GM19023 (cell line): ENCODE data around the gene DCAF11.
"Not testable (repeated sequence)": the region's sequence is repeated elsewhere in the genome, so short reads cannot be mapped to it uniquely, and the experiment has no call there.

Source experiments
- ATAC-seq: cut with Tn5 transposase; IDR thresholded peaks from one replicate; pipeline ENCODE4 v1.9.1; 2021; ENCODE audit warnings: mild to moderate bottlenecking, moderate library complexity; ENCODE audit not compliant: unreplicated experiment

The DCAF11 gene

DNA sequence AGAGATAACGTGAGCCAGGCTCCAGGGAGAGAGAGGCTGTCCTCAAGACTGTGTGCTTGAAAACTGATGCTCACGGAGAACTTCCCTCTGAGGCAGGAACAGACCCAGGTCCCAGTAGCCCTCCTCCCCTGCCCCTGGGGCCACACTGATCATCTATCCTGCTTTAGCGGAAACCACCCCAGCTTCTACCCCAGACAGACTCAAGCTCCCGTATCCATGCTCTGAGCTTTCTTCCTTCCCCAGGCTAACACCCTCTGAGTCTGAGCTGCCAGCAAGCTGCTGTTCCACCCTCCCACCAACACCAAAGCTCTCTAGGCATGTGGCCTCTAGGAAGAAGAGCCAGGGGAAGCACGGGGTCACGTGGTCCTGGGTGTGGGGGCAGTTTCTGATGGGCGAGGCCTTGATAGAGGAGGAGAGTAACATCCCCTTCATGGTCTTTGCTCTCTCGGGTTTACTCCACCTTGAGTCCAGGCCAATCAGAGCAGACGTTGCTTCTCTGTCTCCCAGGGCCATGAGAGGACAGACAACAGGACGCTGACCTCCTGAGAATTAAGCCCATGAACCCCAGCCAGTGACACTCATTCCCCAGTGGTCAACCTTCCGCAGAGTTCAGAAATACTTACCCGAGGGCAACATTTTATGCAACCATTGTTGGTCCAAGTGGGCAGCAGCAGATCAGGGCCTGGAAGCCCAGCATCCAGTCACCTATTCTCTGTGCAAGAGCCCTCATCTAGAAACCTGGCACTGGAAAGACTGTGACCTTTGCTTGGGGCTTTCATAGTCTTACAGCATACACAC lies 19.1 kb upstream of the DCAF11 start:
- peak; percentile 67 for ATAC-seq

DNA sequence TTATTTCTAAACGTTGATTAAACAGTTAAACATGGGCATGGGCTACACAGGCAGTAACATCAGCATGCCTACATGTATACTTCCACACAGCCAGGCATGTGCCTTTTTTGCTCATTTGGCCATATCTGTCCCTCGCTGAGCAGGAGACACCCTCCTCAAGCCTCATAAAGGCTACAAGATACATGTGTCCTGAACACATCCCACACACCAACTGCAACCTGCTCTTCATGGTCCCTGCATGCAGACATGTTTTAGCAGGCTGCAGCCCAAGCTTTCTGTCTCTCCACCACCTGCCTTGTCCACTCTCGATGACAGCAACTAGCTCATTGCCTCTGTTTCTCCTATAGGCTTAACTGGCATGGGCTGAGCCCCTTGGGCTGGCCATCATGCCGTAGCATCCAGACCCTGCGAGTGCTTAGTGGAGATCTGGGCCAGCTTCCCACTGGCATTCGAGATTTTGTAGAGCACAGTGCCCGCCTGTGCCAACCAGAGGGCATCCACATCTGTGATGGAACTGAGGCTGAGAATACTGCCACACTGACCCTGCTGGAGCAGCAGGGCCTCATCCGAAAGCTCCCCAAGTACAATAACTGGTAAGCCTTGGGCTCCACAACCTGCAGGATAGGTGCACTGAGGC lies 17.9 kb upstream of the DCAF11 start:
- no peak for ATAC-seq

- no peak for ATAC-seq
Measured at GRCh38 chr14:24098229-24098926, 16.2 kb upstream of the DCAF11 start.

- no peak for ATAC-seq
Measured at GRCh38 chr14:24098927-24099813, 15.4 kb upstream of the DCAF11 start.

GRCh38 chr14:24100197-24100981 lies 14.2 kb upstream of the DCAF11 start:
- no peak for ATAC-seq

GRCh38 chr14:24100982-24101494 lies 13.5 kb upstream of the DCAF11 start:
- ATAC-seq, result no peak

- ATAC-seq, result no peak
Measured at GRCh38 chr14:24102357-24103048, 12.1 kb upstream of the DCAF11 start.

DNA sequence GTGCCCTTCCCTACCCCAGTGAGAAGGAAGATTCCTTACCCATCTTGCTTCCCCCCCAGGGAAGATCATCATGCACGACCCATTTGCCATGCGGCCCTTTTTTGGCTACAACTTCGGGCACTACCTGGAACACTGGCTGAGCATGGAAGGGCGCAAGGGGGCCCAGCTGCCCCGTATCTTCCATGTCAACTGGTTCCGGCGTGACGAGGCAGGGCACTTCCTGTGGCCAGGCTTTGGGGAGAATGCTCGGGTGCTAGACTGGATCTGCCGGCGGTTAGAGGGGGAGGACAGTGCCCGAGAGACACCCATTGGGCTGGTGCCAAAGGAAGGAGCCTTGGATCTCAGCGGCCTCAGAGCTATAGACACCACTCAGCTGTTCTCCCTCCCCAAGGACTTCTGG lies 11.1 kb upstream of the DCAF11 start:
- ATAC-seq, result no peak

DNA sequence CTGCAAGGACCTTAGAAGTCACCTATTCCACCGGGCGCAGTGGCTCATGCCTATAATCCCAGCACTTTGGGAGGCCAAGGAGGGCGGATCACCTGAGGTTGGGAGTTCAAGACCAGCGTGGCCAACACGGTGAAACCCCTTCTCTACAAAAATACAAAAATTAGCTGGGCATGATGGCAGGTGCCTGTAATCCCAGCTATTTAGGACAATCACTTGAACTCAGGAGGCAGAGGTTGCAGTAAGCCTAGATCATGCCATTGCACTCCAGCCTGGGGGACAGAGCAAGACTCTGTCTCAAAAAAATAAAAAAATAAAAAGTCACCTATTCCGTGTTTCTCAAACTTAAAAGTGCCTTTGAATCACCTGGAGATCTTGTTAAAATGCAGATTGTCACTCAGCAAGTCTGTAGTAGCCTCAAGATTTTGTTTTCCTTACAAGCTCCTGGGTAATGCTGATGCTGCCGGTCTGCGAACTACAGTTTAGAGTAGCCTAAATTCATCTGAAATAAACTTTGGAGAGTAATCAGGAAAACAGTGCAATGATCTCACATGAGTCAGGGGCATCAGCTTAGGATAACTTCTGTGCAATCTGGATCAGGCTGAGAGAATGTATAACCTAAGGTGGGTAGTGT lies 8.9 kb upstream of the DCAF11 start:
- not testable (repeated sequence) for ATAC-seq

GRCh38 chr14:24106672-24107271 lies 7.8 kb upstream of the DCAF11 start:
- no peak for ATAC-seq

DNA sequence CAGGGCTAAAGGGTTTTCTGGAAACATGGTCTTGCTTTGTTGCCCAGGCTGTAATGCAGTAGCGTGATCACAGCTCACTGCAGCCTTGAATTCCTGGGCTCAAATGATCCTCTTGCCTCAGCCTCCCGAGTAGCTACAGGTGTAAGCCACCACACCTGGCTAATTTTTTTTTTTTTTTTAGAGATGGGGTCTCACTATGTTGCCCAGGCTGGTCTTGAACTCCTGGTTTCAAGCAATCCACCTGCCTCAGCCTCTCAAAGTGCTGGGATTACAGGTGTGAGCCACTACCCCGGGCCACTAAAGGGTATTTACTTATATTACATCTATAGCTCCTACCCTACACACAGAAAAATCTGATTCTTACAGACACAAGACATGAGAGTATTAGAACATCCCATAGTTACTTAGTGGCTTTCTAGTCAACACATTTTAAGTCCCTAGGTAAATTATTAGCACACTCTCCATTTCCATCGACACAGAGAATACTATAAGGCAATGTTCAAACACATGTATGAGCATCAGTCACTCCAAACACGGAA lies 6.2 kb upstream of the DCAF11 start:
- peak; percentile 9 for ATAC-seq

- no peak for ATAC-seq
Measured at GRCh38 chr14:24110060-24110459, 4.5 kb upstream of the DCAF11 start.

- no peak for ATAC-seq
Measured at GRCh38 chr14:24110523-24110922, 4.1 kb upstream of the DCAF11 start.

DNA sequence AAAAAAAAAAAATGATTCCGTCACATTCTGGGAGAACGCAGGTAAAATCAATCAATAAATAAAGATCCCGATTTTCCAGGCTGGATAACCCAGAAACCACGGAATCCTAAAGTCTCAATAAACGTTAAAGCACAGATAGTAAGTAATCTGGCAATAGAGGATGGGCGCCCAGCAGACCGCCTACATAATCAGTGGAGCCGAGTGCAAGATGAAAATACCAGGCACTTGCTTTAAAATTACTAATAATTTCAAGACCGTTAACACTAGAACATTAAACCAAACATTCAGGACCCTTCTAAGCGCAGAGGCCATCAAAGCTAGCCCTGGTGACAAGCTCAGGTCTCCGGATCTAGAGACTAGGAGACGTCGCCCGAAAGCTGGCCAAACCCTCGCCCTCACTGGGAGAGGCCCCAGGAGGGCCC lies 1.2 kb upstream of the DCAF11 start:
- ATAC-seq, result no peak

DNA sequence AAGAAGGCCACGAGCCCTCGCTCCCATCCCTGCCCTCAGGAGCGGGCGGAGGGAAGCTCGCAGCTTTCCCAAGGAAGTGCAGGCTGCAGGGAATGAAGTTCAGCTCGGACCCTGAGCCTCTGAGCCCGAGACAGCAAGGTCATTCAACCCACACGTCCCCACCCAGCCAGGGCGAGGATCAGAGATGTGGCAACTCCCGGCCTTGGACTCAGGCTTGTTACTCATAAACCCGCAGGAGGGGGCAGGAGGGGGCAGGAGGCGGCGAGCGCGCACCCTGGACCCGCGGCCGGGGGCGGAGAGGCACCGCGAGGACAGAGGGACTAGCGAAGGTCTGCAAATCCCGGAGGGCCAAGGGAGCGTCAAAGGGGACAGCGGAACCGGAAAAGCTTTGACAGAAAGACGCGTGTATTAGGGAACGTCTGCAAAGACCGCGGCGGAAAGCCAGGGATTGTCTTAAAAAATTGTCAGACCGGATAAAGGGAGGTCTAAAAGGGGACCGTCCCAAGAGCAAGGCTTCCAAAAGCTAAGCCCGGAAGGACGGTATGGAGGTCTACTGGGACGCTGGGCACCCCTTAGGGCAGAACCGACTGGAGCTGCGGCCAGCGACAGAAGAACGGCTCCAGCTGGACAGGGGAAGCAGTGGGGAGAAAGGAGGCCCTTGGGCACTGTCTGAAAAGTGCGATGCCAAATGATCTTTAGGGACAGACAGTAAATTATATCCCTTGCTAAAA lies 611 bp upstream of the DCAF11 start:
- ATAC-seq, result peak; percentile 35

GRCh38 chr14:24115422-24116127 lies 998 bp downstream of the DCAF11 start:
- no peak for ATAC-seq
